CD4-positive, alpha-beta T cell treated with Interleukin-17A for 1 hour (primary cell): ENCODE measurements around the gene HABP2.
A peak's percentile ranks its signal among the peaks of the same experiment; 100 is the strongest.

Experiments
- DNase-seq: peaks from one replicate; pipeline ENCODE4 v3.0.0-alpha.2; 2020

The HABP2 gene

DNA sequence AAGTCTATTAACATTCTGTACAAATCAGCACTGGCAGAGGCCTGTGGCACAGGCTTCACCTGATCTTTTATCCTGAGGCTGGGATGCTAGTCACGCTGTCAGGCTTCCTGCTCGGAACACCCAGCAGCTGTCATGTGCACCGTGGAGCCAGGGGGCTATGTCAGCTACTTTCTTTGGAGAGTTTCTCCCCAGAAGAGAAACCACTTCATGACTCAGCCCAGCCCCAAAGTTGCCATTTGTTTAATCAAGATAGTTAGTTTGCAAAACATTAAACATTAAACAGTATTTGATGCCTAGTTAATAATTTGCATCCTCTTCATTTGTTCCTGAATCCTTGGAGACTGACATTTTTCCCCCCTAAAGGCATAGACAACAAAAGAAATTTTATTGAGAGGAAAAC is at the start of gene HABP2:
Gene HABP2 (plus strand): TSS at position 353 of the 400 bp plus-strand sequence. CDS start 69 bp downstream, outside the sequence.
- DNase-seq = no peak

DNA sequence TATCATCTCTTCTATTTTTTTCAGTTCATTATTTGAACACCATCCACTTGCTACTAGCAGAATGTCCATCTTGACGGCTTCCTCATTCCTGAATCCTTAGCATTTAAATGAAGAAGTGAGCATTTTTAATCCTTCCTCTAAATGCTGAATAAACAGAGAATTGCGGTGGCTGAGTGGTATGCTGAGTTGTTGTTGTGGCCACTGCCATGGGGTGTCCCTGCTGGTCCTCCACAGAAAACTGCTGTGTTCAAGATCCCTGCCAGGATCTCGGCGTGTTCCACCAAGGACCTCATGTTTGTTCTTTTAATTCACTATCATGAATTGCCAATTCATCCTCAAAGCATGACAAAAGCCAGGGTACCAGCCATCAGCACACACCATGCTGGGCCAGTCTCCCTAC is 48.9 kb upstream of the HABP2 start:
- DNase-seq = no peak

GRCh38 chr10:113504423-113504822 is 48.4 kb upstream of the HABP2 start:
- no peak for DNase-seq

GRCh38 chr10:113506476-113506875 is 46.4 kb upstream of the HABP2 start:
- DNase-seq = no peak

DNA sequence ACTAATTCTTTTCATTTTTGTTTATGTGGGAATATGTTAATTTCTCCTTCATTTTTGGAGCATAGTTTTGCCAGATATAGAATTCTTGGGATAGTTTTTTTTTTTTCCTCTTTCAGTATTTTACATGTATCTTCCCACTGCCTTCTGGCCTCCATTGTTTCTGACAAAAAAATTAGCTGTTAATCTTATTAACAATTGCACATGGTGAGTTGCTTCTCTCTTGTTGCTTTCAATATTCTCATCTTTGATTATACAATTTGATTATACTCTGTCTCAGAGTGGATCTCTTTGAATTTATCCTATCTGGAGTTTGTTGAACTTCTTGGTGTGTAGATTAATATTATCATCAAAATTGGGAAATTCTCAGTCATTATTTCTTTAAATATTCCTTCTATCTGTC is 41.4 kb upstream of the HABP2 start:
- no peak for DNase-seq

- no peak for DNase-seq
Observed at GRCh38 chr10:113515161-113515560, 37.7 kb upstream of the HABP2 start.

DNA sequence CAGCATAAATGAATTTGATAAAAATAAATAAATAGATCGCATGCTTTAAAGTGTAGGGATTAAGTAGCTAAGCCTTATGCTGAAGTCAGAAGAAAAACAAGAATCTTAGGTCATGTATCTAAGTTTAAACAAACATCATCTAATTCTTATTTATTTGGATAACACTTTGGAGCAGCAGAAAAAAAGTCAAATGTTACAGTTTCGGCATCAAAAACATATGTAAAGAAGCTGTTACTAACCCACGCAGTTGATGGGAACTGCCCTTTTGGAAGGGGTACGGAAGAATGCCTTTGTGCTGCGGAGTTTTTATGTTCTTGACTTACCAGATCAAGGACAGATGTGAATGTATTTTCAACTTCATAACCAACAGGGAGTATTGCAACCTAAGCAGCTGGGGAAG is 37.3 kb upstream of the HABP2 start:
- DNase-seq = no peak

DNA sequence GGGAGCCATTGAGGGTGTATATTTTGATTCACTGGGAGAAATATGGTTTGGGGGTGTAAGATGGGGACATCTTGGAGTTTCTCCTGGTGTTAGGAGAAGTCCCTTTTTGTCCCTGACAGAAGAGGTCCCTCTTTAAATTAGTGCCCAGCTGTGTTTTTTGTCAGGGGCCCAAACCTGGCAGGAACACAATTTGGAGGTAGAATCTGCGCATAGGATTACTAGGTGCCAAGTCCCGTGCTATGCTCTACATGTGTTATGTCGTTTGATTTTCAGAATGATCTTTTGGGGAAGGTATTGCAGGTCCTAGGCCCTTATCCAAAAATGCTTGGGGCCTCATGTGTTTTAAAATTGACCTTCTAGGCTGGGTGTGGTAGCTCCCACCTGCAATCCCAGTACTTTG is 36.8 kb upstream of the HABP2 start:
- DNase-seq = no peak

GRCh38 chr10:113517165-113517900 is 35.5 kb upstream of the HABP2 start:
- DNase-seq = no peak

DNA sequence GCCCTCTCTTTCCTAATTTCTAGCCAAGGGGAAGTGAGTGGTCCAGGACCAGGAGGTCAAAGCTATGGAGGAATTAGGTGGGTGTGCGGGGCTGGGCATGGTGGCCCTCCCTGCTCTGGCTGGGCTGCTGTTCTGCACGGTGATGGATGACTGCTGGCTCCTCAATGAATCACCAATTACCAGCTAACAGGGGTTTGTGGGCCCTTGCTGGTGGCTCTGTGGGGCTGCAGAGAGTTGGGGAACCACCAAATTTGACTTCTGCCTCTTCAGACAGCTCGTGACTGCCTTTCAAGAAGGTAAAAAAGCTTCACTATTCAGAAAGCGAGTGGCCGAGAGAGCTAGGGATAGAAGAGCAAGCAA is 35.0 kb upstream of the HABP2 start:
- no peak for DNase-seq

GRCh38 chr10:113518415-113518814 is 34.4 kb upstream of the HABP2 start:
- no peak for DNase-seq

GRCh38 chr10:113518816-113519591 is 33.8 kb upstream of the HABP2 start:
- no peak for DNase-seq

DNA sequence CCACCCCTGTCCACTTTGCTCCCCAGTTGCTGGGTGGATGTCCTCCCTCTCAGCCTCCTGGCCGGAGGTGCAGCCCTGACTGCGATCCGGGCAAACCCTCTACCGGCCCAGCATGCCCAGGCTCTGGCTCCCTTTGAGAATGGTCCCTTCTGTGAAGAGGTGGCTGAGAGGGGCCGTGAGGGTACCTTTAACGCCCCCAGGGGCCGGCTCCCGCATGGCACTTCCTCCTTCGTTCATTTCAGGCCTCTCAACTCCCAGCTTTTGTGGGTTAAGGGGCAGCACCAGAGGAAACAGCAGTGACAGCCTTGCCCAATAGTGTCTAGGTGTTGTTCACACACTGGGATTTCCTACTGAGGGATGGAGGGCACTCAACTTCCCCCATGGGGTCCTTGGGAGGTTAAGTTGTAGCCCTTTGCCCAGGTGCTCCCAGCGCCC is 33.2 kb upstream of the HABP2 start:
- no peak for DNase-seq

DNA sequence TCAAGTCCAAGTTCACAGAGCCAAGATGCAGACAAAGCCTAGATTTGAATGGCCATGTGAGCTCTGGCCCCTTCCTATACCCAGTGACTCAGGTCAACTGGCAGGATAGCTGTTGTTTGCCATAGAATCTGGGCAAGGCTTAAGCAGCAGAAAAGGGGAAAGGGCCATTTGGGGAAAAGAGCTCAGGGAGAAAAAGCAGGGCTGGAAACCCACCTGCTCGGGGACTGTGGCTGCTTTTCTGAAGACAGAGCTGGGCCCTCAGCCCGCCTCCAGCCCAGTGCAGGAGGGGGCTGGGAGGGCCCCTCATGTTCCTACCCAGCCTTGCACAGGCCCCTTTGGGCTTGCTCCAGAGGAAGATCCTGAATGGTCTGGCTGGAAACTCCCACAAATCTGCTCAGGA is 32.6 kb upstream of the HABP2 start:
- DNase-seq = no peak

- peak; percentile 16 for DNase-seq
Observed at GRCh38 chr10:113520690-113521474, 32.0 kb upstream of the HABP2 start.

DNA sequence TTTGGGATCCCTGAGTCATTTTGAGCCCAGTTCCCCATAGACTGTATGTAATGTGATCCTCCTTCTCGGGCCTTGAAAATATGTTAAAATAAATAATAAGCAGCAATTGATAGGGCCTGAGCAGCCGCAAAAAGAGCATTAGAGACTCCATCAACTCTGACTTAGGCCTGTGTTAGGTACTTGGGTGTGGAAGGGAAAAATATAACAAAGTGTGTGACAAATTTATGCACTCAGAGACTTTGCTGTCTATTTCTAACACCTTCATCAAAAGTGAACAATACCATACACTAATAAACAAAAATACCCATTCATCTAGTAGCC is 31.4 kb upstream of the HABP2 start:
- DNase-seq = no peak

GRCh38 chr10:113522460-113522859 is 30.4 kb upstream of the HABP2 start:
- DNase-seq = no peak

DNA sequence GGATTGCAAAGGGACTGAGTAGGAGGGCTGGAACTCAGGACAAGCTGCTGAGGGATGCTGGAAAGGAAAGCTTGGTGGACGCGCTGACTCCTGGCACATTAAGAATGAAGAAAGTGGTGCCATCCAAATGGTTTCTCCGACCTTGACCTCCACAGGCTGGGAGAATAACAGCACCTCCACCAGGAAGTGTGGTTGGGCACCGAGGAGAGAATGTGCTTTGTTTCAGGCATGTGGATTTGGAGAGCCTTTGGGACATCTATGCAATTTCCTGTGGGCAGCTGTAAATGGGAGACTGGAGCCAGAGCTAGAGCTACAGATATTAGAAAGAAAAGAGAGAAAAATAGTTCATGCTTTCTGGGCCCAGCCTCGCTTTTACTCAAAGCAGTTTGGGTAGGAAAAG is 29.8 kb upstream of the HABP2 start:
- DNase-seq = no peak

DNA sequence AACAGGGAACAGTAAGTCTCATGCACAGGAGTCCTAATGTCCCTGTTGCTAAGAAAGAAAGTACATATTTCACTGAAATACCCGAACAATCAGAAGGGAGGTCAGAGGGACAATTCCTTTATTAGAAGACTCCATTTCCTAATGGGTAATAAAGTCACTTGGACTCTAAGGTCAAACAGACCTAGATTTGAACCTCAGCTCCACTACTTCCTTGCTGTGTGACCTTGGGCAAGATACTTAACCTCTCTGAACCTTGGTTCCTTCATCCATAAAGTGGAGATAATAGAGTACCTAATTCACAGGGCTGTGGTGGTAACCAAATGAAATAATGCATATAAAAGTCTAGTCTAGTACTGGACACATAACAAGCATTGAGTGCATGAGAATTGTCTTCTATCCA is 29.2 kb upstream of the HABP2 start:
- DNase-seq = no peak

DNA sequence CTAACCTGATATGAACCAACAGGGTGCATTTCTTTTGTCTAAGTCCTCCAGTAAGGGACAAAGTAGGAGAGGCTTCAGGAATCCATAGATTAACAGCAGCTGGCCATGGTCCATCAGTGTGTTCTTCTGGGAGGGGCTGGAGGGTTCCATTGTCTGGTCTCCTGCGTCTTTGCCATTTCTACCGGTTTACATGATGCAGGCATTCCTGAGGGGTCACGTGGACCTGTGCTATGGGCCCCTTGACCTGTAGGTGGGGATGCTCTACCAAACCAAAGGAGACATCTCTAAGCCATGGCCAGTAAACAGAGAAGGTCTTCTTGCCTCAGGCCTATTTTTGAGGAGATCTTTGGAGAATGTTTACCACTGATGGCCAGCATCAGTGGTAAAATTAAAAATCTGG is 28.7 kb upstream of the HABP2 start:
- DNase-seq = no peak

- DNase-seq = no peak
Observed at GRCh38 chr10:113524539-113525490, 28.0 kb upstream of the HABP2 start.

- no peak for DNase-seq
Observed at GRCh38 chr10:113525713-113526112, 27.1 kb upstream of the HABP2 start.
